Measurements from ENCODE around the gene NRF1.

- TF ChIP-seq CTCF (IDR thresholded peaks at IDR 0.05) (no peak), EP300 (IDR thresholded peaks at IDR 0.05) (no peak)
These were observed 117.5 kb downstream of the NRF1 start for GRCh38 chr7:129728875-129729467.

Data from ovary (tissue), 3 donors.